ENCODE data around the gene ACER3. TPM values are rescaled to one million over a fixed set of nuclear protein-coding genes. Genes with fewer than 3 reads are reported as not detected.
"Not testable (repeated sequence)": the region's sequence is repeated elsewhere in the genome, so short reads cannot be mapped to it uniquely, and the experiment has no call there.

ACER3 gene
- total RNA-seq, 1 donor from 2014 or later = 16.2 TPM

- intact Hi-C loops (cut with DNase I) = no loop called here
- Histone ChIP-seq H3K4me1 (peaks cover 13% of the 10 kb centered on the region), H3K9me3 (no peaks in the 10 kb centered on the region), H3K4me3 (no peak overlapping the region), H3K36me3 (no peaks in the 10 kb centered on the region), H3K27ac (no peak overlapping the region), H3K27me3 (no peaks in the 10 kb centered on the region)
- peak in 1 of 2 donors; percentile 29 for DNase-seq (ENCODE audit: extremely low spot score in 2 of 2)
- TF ChIP-seq POLR2AphosphoS5 (IDR thresholded peaks at IDR 0.05; ENCODE audit: insufficient read depth in 1 of 2, low read depth in 1 of 2) (no peak), CTCF (IDR thresholded peaks at IDR 0.05) (no peak), POLR2A (IDR thresholded peaks at IDR 0.05) (no peak)
Measured at GRCh38 chr11:76854709-76855108, 6.0 kb upstream of the ACER3 start.

- H3K4me3 ChIP-seq; H3K9me3 ChIP-seq; H3K36me3 ChIP-seq; H3K27ac ChIP-seq; H3K4me1 ChIP-seq; intact Hi-C loops (cut with DNase I); H3K27me3 ChIP-seq: not testable (repeated sequence)
- DNase-seq (ENCODE audit: extremely low spot score in 2 of 2) = peak in 1 of 2 donors; percentile 5
Measured at GRCh38 chr11:76855670-76856069, 5.0 kb upstream of the ACER3 start.

- H3K36me3 ChIP-seq = no peaks in the 10 kb centered on the region
- H3K27ac ChIP-seq = no peak overlapping the region
- intact Hi-C loops (cut with DNase I) = no loop called here
- no peak for DNase-seq (ENCODE audit: extremely low spot score in 2 of 2)
- no peak for TF ChIP-seq POLR2AphosphoS5 (IDR thresholded peaks at IDR 0.05; ENCODE audit: insufficient read depth in 1 of 2, low read depth in 1 of 2)
- TF ChIP-seq POLR2A (IDR thresholded peaks at IDR 0.05) = no peak
- TF ChIP-seq CTCF (IDR thresholded peaks at IDR 0.05) = no peak
- H3K4me3 ChIP-seq = no peak overlapping the region
- peaks cover 4% of the 10 kb centered on the region for H3K4me1 ChIP-seq
- H3K9me3 ChIP-seq = no peaks in the 10 kb centered on the region
- H3K27me3 ChIP-seq = no peaks in the 10 kb centered on the region
Measured at GRCh38 chr11:76856106-76856505, 4.6 kb upstream of the ACER3 start.

- Histone ChIP-seq H3K4me3 (no peak overlapping the region), H3K4me1 (peaks cover 6% of the 10 kb centered on the region), H3K27ac (no peak overlapping the region), H3K36me3 (no peaks in the 10 kb centered on the region), H3K9me3 (no peaks in the 10 kb centered on the region), H3K27me3 (no peaks in the 10 kb centered on the region)
- no peak for DNase-seq (ENCODE audit: extremely low spot score in 2 of 2)
- intact Hi-C loops (cut with DNase I) = no loop called here
- TF ChIP-seq POLR2AphosphoS5 (IDR thresholded peaks at IDR 0.05; ENCODE audit: insufficient read depth in 1 of 2, low read depth in 1 of 2) = no peak
- no peak for TF ChIP-seq POLR2A (IDR thresholded peaks at IDR 0.05)
- no peak for TF ChIP-seq CTCF (IDR thresholded peaks at IDR 0.05)
Measured at GRCh38 chr11:76856571-76856970, 4.1 kb upstream of the ACER3 start.

GRCh38 chr11:76857781-76858410 lies 2.8 kb upstream of the ACER3 start:
- Histone ChIP-seq H3K4me1 (peaks cover 19% of the 10 kb centered on the region), H3K27ac (no peak overlapping the region), H3K4me3 (no peak overlapping the region), H3K9me3 (no peaks in the 10 kb centered on the region), H3K27me3 (no peaks in the 10 kb centered on the region), H3K36me3 (no peaks in the 10 kb centered on the region)
- intact Hi-C loops (cut with DNase I) = no loop called here
- no peak for TF ChIP-seq POLR2AphosphoS5 (IDR thresholded peaks at IDR 0.05; ENCODE audit: insufficient read depth in 1 of 2, low read depth in 1 of 2)
- DNase-seq (ENCODE audit: extremely low spot score in 2 of 2) = no peak

GRCh38 chr11:76859708-76860227 lies 950 bp upstream of the ACER3 start:
- H3K27me3 ChIP-seq = no peaks in the 10 kb centered on the region
- intact Hi-C loops (cut with DNase I) = no loop called here
- H3K27ac ChIP-seq = peak overlapping the region; percentile 93
- H3K4me1 ChIP-seq = peaks cover 24% of the 10 kb centered on the region
- no peaks in the 10 kb centered on the region for H3K36me3 ChIP-seq
- TF ChIP-seq CTCF (IDR thresholded peaks at IDR 0.05) (no peak), POLR2A (IDR thresholded peaks at IDR 0.05) (no peak), POLR2AphosphoS5 (IDR thresholded peaks at IDR 0.05; ENCODE audit: insufficient read depth in 1 of 2, low read depth in 1 of 2) (no peak)
- no peak overlapping the region for H3K4me3 ChIP-seq
- no peak for DNase-seq (ENCODE audit: extremely low spot score in 2 of 2)
- H3K9me3 ChIP-seq = no peaks in the 10 kb centered on the region
